Activated T-cell treated with anti-CD3 and anti-CD28 coated beads for 4 hours (primary cell): ENCODE data around the gene RMND5B.

Experiments used
- DNase-seq: peaks from one replicate; pipeline ENCODE4 v3.0.0-alpha.2; 2020

The RMND5B gene

DNA sequence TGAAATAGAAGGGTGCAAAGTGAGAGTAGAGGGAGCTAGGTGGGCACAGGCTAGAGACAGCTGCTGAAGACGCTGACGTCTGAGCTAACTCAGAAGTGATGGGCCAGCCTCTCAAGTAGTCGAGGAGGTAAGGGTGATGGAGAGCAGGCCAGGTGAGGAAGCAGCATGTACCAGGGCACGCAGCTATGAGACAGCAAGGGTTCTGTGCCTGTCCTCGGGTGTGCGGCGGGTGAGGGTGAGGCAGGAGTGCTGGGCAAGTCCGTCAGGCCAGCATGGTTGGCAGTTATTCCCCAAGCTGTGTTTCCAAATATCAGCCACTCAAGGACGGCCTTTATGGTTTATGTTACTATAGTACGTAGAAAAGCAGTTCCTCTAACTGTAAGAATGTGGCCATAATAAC is 6.2 kb downstream of the RMND5B start:
- no peak for DNase-seq

DNA sequence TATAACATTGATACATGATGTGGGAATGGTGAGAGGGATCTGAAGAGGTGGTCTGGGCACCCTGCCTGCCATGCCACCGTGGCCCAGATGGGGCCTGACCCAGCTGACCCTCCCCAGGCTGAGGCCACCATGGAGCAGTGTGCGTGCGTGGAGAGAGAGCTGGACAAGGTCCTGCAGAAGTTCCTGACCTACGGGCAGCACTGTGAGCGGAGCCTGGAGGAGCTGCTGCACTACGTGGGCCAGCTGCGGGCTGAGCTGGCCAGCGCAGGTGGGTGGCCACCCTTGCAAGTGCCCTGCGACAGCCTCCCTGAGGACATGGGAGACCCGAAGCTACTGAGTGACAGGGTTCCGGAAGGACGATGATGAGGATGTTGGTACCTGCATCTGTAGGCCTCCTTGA is 7.2 kb downstream of the RMND5B start:
- DNase-seq = no peak

DNA sequence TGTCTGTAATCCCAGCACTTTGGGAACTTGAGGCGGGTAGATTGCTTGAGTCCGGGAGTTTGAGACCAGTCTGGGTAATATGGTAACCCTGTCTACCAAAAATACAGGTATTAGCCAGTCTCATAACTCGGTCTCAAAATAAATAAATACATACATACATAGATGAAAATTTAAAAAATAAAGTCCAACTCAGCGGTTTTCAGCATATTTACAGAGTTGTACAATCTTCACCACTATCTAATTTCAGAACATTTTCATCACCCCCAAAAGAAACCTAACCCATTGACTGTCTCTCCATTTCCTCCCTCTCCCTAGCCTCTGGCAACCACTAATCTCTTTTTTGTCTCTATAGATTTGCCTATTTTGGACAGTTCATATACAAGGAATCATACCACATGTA is 10.7 kb downstream of the RMND5B start:
- no peak for DNase-seq

DNA sequence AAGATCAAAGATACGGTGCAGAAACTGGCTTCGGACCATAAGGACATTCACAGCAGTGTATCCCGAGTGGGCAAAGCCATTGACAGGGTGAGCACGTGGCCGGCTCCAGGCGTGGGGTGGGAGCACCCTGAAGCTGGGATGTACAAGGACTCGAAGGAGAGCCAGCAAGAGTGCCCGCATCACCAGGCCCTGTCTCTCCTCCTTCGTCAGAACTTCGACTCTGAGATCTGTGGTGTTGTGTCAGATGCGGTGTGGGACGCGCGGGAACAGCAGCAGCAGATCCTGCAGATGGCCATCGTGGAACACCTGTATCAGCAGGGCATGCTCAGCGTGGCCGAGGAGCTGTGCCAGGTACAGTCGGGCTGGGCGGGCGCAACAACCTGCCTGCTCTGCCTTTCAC is 11.8 kb downstream of the RMND5B start:
- no peak for DNase-seq

DNA sequence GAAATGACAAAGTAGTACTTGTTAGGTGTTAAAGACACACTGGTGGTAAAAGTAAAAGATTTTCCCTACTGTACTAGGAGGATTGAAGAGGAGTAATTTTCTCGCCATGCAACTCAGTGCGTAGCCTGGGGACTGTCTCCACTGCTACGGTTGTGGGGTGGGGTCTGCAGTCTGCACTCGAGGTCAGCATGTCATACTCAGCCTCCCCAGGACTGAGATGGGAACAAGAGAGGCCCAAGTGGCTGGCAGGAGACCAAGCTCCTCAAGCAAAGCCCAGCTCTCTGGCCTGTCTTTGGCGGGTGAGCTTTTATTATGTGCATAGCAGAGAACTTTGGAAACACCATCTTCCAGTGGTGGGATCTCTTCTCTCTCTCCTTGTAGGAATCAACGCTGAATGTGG is 12.4 kb downstream of the RMND5B start:
- no peak for DNase-seq

DNA sequence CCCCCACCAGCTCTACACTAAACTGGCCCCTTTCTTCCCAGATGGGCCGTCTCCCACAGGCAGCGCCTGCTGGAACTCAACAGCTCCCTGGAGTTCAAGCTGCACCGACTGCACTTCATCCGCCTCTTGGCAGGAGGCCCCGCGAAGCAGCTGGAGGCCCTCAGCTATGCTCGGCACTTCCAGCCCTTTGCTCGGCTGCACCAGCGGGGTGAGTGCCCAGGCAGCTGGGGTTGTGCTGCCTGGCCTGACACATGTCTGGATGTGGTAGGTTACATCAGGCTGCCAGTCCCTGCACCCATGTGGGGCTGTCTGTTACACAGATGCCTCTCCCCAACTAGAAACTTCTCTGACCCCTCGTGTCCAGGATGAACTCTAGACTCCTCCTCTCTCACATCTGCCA is 13.1 kb downstream of the RMND5B start:
- DNase-seq = no peak

DNA sequence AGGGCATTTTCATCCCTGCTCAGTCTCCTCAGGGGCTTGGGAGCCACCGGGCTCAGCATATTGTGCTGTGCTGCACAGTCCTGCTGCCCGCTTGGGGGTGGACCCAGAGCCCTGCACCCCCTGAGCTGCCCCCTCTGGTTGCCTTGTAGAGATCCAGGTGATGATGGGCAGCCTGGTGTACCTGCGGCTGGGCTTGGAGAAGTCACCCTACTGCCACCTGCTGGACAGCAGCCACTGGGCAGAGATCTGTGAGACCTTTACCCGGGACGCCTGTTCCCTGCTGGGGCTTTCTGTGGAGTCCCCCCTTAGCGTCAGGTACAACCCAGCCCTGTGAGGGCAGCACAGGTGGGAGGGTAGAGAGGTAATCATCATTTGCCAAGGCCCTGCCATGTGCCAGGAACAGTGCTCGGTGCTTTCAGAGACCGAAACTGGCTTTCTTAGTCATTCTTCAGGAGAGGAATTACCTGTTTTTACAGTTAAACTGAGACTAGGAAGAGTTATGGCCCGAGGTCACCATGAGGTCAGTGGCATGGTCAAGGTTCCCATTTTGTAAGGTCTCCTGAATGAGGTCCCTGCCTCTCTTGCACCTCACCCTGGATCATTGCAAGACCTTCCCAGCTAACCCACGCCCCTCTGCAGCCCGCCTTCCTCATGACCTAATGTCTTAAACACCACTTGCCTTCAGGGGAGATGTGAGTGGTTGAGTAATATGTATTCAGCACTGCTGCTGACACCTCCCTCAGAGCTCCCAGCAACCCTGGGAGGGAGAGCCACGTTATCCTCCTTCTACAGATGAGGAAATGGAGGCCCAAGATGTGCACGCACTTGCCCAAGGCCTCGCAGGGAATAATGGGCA is 15.4 kb downstream of the RMND5B start:
- peak; percentile 63 for DNase-seq

DNA sequence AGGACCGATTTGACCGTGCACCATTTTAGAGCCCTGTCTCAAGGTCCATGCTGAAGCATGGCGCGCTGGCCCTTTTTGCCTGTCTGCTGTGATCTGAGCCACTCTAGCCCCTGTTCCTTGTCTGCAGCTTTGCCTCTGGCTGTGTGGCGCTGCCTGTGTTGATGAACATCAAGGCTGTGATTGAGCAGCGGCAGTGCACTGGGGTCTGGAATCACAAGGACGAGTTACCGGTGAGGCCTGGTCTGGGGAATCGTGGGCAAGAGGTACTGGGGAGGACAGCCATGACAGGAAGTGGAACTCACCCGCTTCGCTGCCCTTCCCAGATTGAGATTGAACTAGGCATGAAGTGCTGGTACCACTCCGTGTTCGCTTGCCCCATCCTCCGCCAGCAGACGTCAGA is 16.6 kb downstream of the RMND5B start:
- DNase-seq = no peak

DNA sequence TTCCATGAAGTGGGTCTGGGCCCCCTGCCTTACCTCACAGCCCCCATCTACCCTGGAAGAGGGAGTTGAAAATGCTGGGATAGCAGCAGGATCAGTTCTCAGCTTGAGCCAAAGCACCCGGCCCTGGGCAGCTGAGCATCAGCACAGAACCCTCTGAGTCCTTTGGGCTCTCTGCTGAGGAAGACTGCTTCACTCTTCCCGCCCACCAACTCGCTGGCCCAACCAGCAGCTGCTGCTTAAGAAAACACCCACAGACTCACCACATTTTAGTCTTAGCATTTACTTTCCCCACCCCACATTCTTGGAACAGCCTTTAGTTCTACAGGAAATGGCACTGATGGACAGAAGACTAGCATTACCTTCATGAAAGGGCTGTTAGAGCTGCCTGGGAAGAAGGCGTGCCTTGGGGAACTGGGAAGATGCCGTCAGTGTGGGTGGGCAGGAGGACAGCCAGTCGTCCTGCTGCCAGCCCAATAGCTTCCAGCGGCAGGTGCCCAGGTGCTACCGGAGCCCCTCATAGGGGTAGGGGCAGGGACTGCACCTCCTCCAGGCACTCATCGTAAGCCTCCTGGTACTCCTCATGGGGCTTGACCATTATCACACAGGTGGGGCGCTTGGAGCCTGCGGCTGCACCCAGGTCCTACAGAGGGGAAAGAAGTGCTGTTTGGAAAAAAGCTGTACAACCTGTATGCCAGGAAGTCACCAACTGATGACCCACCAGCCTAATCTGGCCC is 18.6 kb downstream of the RMND5B start:
- DNase-seq = no peak

DNA sequence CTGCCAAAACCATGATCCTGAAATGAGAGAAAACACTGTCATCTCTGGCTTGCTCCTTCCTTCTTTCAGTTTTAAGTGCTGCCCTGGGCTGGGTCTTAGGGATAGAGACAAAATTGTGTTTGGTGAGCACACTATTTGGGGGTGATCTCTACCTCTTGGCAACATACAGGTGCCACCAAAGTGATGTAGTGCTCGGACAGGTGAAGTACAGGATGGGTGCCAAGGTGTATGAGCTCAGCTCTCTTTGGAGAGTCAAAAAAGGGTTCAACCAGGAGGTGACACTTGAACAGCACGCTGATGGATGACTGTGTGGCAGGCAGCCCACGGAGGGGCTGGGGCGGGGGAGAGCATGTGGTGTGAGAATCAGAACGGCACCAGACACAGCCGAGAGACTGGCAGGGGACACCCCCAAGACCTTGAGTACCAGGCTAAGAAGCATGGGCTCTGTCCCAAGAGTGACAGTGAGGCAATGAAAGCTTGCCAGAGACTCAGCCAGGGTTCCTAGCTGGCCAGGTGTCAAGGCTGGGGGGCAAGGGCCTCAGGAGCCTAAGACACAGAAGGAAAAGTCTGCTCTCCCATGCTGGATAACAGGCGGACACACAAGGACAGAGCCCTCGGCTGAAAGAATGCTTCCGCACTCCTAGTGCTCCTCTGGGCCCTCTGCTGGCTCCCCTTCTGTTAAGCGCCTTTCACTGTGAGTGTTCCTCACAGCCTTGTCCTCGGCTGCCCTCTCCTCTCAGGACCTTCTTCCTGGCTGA is 20.3 kb downstream of the RMND5B start:
- DNase-seq = no peak

DNA sequence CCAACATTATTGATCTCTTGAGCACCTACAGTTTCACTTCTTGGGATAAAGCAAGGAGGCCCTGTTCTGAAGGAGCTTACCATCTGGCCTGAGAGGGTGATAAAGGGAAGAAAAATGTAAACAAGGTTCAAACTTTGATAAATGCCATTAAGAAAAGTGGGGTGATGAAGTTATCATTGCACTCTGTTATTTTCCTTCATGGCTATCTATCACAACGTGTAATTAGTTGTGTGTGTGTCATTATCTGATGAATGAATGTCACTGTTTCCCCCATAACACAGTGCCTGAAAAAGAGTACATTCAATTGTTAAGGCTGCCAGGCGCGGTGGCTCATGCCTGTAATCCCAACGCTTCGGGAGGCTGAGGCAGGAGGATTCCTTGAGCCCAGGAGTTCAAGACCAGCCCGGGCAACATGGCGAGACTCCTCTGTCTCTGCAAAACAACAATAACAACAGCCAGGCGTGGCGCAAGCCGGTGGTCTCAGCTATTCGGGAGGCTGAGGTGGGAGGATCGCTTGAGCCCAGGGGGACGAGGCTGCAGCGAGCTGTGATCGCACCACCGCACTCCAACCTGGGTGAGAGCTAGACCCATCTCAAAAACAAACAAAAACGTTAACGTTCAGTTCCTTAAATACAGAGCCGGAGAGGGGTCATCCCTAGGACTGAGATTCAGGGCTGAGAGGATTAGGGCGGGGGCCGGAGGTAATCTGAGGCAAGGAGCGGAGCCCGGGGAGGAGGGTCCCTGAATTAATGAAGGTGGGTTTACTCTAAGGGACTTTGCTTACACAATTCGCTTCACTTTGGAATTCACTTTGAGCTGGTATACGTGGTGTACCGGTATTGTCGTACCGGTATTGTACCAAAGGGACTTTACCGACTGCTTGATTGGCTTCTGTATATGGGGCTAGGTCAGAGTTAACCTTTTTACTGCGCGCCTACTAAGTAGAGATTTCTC is 22.0 kb downstream of the RMND5B start:
- DNase-seq = no peak

DNA sequence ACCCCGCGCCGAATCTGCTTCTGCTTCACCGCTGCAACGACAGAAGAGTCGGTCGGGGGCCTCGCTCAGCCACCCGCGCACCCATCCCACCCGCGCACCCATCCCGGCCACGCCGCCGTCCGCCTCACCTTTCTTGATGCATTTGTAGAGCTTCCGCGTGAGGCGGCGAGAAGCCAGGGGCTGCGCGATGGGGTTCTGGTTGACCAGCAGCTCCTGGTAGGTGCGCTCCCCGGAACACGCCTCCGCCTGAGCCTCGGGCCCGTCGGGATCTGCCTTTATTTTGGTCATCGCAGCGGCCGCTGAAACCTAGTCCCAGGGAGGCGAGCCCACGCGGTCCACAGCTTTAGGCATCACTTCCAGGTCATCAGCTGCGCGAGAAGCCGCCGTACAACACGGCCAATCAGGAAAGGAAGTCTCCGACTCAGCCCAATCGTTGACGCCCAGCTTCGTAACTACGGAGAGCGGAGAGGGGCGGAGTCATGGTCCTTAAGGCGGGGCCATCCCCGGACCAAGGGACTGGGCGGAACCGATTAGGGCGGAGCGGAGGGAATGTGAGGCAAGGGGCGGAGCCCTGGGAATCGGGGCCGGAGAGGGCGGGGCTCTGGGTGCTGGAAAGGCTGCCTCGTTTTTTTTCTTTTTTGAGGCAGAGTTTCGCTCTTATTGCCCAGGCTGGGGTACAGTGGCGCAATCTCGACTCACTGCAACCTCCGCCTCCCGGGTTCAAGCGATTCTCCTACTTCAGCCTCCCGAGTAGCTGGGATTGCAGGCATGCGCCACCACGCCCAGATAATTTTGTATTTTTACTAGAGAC is 22.9 kb downstream of the RMND5B start, which contains the start of gene NHP2:
TSS of gene NHP2 (minus strand) at position 356 of the 811 bp plus-strand sequence. CDS start at position 288, 68 bp downstream.
- peak; percentile 98 for DNase-seq

DNA sequence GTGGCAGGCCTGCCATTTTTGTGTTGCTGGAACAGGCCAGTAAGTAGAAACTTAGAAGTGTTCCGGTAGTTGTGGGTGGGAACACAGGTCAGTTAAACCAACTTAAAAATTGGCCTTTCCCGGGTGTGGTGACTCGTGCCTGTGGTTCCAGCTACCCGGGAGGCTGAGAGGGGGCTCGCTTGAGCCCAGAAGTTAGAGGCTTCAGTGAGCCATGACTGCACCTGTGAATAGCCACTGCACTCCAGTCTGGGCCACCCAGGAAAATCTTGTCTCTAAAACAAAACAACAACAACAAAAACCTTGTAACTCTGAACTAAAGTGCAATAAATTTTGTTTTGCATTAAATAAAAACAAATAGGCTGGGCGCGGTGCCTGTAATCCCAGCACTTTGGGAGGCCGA is 24.3 kb downstream of the RMND5B start:
- DNase-seq = no peak

DNA sequence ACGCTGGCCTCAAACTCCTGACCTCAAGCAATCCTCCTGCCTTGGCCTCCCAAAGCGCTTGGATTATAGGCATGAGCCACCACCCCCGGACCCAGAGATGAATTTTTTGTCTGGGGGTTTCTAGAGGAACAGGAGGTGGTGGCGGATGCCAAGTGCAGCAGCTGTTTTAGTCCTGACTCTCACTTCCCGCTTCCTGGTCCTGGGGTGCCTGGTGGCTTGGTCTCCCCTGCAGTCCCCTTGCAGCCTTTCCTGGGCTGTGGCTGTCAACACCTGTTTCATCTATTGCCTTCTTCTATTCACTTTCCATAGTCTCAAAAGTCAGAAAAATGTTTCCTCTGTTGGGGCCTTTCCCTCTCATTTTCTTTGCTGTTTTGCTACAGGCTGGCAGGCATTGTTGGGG is 29.4 kb downstream of the RMND5B start:
- DNase-seq = no peak

DNA sequence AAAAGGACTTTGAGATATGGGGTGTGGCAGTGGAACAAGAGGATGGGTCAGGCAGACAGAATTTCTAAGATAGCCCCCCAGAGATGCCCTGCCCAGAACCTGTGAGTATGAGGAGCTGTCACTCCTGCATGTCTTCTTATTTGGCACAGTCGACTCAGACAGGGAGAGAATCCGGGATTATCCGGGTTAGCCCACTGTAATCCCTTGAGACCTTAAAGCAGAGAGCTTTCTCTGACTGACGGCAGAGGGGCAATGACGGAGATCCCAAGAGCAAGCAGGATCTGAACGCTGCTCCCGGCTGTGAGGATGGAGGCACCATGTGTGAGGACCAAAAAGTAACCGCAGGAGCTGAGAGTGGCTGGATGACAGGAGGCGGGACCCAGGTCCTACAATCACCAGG is 31.7 kb downstream of the RMND5B start:
- DNase-seq = no peak

DNA sequence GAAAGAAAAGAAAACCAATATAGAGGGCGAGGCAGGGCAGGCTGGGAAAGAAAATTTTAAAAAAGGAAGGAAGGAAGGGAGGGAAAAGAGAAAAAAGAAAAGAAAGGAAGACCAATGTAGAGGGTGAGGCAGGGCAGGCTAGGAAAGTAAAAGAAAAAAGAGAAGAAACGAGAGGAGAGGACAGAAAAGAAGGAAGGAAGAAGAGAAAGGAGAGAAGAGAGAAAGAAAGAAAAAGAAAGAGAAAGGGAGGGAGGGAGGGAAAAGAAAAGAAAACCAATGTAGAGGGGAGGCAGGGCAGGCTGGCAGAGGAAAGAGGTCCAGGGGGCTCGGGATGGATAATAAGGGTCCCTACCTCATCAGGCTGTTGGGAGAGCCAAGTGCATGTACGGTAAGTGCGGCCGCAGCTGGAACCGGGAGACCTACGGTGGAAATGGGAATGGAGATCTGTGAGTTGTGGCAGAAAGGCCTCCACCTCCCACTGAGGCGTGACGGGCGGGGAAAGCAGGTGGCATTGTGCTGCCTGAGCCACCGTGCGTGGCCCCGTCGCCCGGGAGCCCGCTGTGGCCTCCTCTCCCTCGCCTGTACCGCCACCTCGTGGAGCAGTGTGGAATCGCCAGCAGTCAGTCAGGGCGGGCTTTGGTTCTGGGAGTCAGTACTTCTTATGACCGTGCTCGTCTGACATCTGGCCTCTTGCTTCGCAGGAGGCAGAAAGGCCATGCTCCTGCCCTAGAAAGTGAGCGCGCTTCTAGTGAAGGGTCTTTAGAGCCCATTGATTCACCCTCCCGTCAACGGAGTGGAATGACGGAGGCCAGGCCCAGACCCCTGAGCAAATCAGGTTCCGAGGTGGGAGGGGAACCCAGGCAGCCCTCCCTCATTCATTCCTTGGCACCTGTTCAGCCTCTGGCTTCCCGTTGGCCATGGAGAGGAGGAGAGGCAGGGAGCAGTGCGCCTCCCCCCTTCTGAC is 33.2 kb downstream of the RMND5B start:
- peak; percentile 95 for DNase-seq

DNA sequence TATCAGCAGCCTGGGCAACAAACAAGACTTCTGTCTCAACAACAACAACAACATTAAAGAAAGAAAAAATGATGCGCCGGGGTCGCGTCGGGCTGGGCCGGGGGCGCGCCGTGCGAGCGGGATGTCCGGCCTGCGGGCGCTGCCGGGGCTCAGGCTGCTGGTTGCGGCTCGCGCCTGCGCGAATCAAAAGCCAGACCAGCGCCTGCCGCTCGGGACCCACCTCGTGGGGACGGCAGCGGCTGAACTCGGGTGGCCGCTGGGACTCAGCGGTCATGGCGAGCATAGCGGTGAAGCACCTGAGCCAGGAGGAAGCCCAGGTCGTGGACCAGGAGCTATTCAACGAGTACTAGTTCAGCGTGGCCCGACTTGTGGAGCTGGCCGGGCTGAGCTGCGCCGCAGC is 34.8 kb downstream of the RMND5B start:
- no peak for DNase-seq

DNA sequence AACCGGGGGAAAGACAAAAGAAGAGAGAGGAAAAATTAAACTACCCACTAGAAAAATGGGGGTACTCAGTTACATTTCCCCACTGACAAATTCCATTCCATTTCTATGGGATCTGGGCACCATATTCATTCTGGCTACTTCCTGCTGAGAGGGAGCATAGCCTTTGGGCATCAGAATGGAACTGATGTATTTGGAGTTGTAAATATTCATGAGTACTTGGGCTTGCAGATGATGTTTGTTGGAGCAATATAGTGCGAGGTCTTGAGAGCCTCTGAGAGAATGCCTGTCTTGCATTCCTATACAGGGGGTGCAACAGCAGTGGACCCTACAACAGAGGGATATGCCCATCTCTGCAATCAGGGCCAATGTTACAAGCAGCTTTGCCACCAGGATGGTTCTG is 39.6 kb downstream of the RMND5B start:
- DNase-seq = no peak

DNA sequence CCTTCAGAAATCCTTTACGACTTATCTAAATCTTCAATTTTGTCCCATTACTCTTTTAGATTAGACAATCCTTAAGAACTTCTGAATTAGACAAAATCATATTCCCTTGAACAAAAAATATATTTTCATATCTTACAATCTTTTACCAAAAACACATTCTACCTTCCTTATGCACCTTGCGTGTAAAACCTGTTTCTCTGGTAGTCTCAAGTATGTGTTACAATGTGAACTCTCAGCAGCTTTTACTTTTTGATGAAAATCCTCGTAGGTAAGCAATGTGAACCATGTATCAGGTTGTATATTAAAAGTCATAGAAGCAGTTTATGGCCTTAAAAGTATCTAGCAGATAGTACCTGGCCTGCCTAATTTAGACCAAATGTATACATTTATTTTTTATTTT is 43.6 kb downstream of the RMND5B start:
- DNase-seq = no peak

DNA sequence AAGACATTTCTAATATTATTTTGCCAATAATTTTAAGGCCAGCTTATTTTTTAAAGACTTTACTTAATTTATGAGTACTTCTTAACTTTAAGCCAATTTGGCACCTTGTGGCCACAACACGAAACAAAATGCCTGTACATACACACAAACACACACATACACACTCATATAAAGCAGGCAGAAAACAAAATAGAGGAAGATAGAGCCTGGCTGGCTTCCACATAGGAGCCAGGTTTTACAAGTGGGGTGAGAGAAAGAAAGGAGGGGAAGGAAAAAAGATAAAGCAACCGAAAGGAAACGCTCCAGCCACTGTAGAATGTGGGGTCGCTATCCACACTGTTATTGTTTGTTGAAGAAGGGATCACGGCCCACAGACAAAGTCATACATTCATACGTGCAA is 46.0 kb downstream of the RMND5B start:
- no peak for DNase-seq
